ENCODE data around the gene ALAD.
"Not testable (repeated sequence)": the region's sequence is repeated elsewhere in the genome, so short reads cannot be mapped to it uniquely, and the experiment has no call there.

The ALAD gene

DNA sequence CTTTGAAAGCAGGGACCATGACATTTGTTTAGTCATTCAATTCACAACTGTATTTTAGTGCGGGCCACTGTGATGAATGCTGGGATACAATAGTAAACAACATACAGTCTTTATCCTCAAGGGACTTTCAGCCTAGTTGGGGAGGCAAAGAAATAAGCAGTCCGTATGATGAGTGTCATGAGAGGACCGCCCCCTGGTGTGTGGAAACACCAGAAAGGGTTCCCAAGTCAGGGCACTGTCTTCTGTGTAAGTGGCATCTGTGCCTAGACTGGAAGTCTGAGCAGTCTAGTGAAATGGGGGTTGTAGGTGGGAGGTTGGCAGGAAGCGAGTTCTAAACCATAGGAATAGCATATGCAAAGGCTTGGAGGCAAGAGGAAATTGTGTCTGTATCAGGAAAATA, 16.3 kb upstream of the ALAD start:
- CTCF ChIA-PET, result interaction anchor here (0.9 to 1.4 kb wide), 2 partner anchors 9 to 239 kb away, joined by 3 to 4 read pairs; no protein-coding TSS in a partner anchor

GRCh38 chr9:113416149-113416721, 15.2 kb upstream of the ALAD start:
- ChIA-PET CTCF (interaction anchor here (0.9 to 1.7 kb wide), 3 partner anchors 10 to 240 kb away, joined by 3 to 7 read pairs (median 4); no protein-coding TSS in a partner anchor), POLR2A (interaction anchor here (0.6 kb wide), 1 partner anchor 184 kb away, joined by 4 read pairs; no protein-coding TSS in a partner anchor)
- no peak for TF ChIP-seq CTCF (IDR thresholded peaks at IDR 0.05; ENCODE audit: control extremely low read depth, extremely low read depth, low read depth, missing control alignments)
- DNase-seq (ENCODE audit: extremely low spot score), result peak; percentile 72

More for the DNA sequence above, 16.3 kb upstream of the ALAD start:
- no peak for TF ChIP-seq CTCF (IDR thresholded peaks at IDR 0.05; ENCODE audit: control extremely low read depth, extremely low read depth, low read depth, missing control alignments)
- POLR2A ChIA-PET, result no interaction called here
- DNase-seq (ENCODE audit: extremely low spot score), result no peak

GRCh38 chr9:113410207-113410864, 9.3 kb upstream of the ALAD start, which contains the start of the genes C9orf43 and POLE3:
Gene C9orf43 (plus strand): TSS chr9:113410747. CDS start chr9:113413494, 2,747 bp downstream.
Gene POLE3 (minus strand): TSS chr9:113410675. CDS start chr9:113410293, 382 bp downstream.
- ChIA-PET POLR2A (interaction anchor here (0.7 to 1.3 kb wide), 5 partner anchors 9 to 189 kb away, joined by 3 to 7 read pairs (median 4); partner anchors contain the start of genes ALAD, CDC26, FKBP15 and PRPF4), CTCF (interaction anchor here (1.0 to 11.7 kb wide), 7 partner anchors 10 to 247 kb away, joined by 3 to 96 read pairs (median 5); partner anchors contain the start of genes ALAD, CDC26 and PRPF4)
- peak; percentile 1 for TF ChIP-seq CTCF (IDR thresholded peaks at IDR 0.05; ENCODE audit: control extremely low read depth, extremely low read depth, low read depth, missing control alignments)
- DNase-seq (ENCODE audit: extremely low spot score), result peak; percentile 95

DNA sequence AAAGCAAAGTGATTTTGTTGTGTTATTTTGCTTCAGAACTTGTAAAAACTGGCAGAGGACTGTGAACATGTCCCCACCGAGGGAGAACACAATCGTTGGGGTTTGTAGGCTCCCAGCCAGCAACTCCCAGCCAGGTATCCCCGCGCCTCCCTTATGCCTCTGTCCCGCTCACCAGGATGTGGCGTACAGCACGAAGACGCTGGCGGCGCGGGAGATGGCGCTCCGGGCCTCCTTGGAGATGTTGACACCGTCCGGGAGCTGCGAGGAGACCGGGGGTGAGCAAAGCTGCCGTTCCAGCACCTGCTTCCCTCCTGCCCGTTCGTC, 8.8 kb upstream of the ALAD start:
- no peak for TF ChIP-seq CTCF (IDR thresholded peaks at IDR 0.05; ENCODE audit: control extremely low read depth, extremely low read depth, low read depth, missing control alignments)
- no peak for DNase-seq (ENCODE audit: extremely low spot score)
- POLR2A ChIA-PET, result interaction anchor here (0.7 to 1.3 kb wide), 5 partner anchors 9 to 188 kb away, joined by 3 to 7 read pairs (median 4); partner anchors contain the start of genes ALAD, CDC26, FKBP15 and PRPF4
- CTCF ChIA-PET, result interaction anchor here (1.0 to 11.7 kb wide), 7 partner anchors 10 to 248 kb away, joined by 3 to 96 read pairs (median 5); partner anchors contain the start of genes ALAD, CDC26 and PRPF4

- POLR2A ChIA-PET, result interaction anchor here (1.1 to 1.3 kb wide), 3 partner anchors 8 to 188 kb away, joined by 3 to 7 read pairs (median 5); partner anchors contain the start of genes ALAD, CDC26, FKBP15 and PRPF4
- TF ChIP-seq CTCF (IDR thresholded peaks at IDR 0.05; ENCODE audit: control extremely low read depth, extremely low read depth, low read depth, missing control alignments), result no peak
- CTCF ChIA-PET, result interaction anchor here (1.0 to 11.7 kb wide), 7 partner anchors 9 to 248 kb away, joined by 3 to 96 read pairs (median 5); partner anchors contain the start of genes ALAD, CDC26 and PRPF4
- no peak for DNase-seq (ENCODE audit: extremely low spot score)
Observed at GRCh38 chr9:113409481-113409880, 8.4 kb upstream of the ALAD start.

- ChIA-PET POLR2A (interaction anchor here (0.7 kb wide), 1 partner anchor 193 kb away, joined by 3 read pairs; no protein-coding TSS in a partner anchor), CTCF (interaction anchor here (0.8 to 11.7 kb wide), 14 partner anchors 9 to 249 kb away, joined by 3 to 102 read pairs (median 3); partner anchors contain the start of genes CDC26 and PRPF4)
- peak; percentile 56 for DNase-seq (ENCODE audit: extremely low spot score)
- TF ChIP-seq CTCF (IDR thresholded peaks at IDR 0.05; ENCODE audit: control extremely low read depth, extremely low read depth, low read depth, missing control alignments), result peak; percentile 87
Observed at GRCh38 chr9:113406873-113407511, 5.9 kb upstream of the ALAD start.

- ChIA-PET POLR2A (interaction anchor here (0.7 kb wide), 1 partner anchor 194 kb away, joined by 3 read pairs; no protein-coding TSS in a partner anchor), CTCF (interaction anchor here (0.9 to 11.7 kb wide), 13 partner anchors 8 to 250 kb away, joined by 3 to 102 read pairs (median 3); partner anchors contain the start of genes CDC26, FKBP15 and PRPF4)
- not testable (repeated sequence) for DNase-seq (ENCODE audit: extremely low spot score)
Observed at GRCh38 chr9:113406353-113406752, 5.3 kb upstream of the ALAD start.
